Activated CD4-positive, alpha-beta T cell treated with anti-CD3 and anti-CD28 coated beads for 36 hours (primary cell): Measurements from ENCODE around the gene HMCN2. TPM values are rescaled to one million over a fixed set of nuclear protein-coding genes. Genes with fewer than 3 reads are reported as not detected.

Source experiments
- ATAC-seq: fragments of 200-7000 bp; cut with Tn5 transposase; one replicate; pipeline ENCODE4 v1.10.0; 2021; ENCODE audit warnings: mild to moderate bottlenecking, moderate library complexity
- CTCF ChIA-PET: fragments of 350-600 bp; sonication (Branson Sonifier 250); formaldehyde crosslinking; loops from one replicate; lab custom pipeline; 2021; ENCODE audit warnings: antibody characterized with exemption; lab: Charles Lee
- POLR2A ChIA-PET: fragments of 350-600 bp; sonication (Branson Sonifier 250); formaldehyde crosslinking; loops from one replicate; lab custom pipeline; 2021; ENCODE audit warnings: antibody characterized with exemption, inconsistent platforms; lab: Charles Lee
- DNase-seq: peaks from one replicate; pipeline ENCODE4 v3.0.0-alpha.2; 2020
- H3K27ac Mint-ChIP-seq: one replicate; pipeline ENCODE4 v1.8.0; 2021; ENCODE audit warnings: mixed read lengths
- H3K27me3 Mint-ChIP-seq: one replicate; pipeline ENCODE4 v1.8.0; 2021; ENCODE audit warnings: mixed read lengths
- H3K36me3 Mint-ChIP-seq: one replicate; pipeline ENCODE4 v1.8.0; 2021; ENCODE audit warnings: low read depth, mixed read lengths
- H3K4me1 Mint-ChIP-seq: one replicate; pipeline ENCODE4 v1.8.0; 2021; ENCODE audit warnings: mixed read lengths
- H3K4me3 Mint-ChIP-seq: one replicate; pipeline ENCODE4 v1.8.0; 2021; ENCODE audit warnings: mild to moderate bottlenecking, moderate library complexity, mixed read lengths
- H3K9me3 Mint-ChIP-seq: one replicate; pipeline ENCODE4 v1.8.0; 2021; ENCODE audit warnings: low read depth, mixed read lengths
- intact Hi-C, 2 experiments: fragments of 100-400 bp; cut with DNase I in 1 of 2; cut with micrococcal nuclease in 1 of 2; formaldehyde crosslinking; loops; one replicate each; pipeline versions ENCODE4 v1.14.2 to v1.15.1; 2022 to 2024; cut with DNase I, micrococcal nuclease
- total RNA-seq, 2 experiments: library from RNA; stranded (reverse); gene quantifications; one replicate each; pipeline ENCODE4 v1.2.3, GENCODE V29; 2021

HMCN2 gene
- total RNA-seq, 2 experiments from 2014 or later = 0.05 TPM

DNA sequence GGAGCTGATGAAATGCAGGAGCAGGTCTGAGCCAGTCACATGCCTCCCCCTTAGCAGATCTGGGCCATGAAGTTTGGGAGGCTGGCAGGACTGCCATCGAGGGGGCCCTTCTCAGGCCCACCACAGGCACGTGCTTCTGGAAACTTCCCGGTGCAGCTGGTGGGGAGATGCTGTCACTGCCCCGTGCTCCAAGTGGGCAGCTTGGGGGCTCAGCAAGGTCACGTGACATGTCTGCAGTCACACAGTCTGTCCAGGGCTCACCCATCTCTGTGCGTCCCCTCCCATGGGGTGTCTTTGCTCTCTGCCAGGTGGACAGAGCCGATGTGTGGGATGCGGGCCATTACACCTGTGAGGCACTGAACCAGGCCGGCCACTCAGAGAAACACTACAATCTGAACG lies 99.8 kb downstream of the HMCN2 start:
- Mint-ChIP-seq H3K9me3 (peaks cover 11% of the 10 kb centered on the region), H3K27me3 (peaks cover 8% of the 10 kb centered on the region), H3K36me3 (peaks cover 3% of the 10 kb centered on the region), H3K27ac (no peak overlapping the region), H3K4me1 (peaks cover 13% of the 10 kb centered on the region), H3K4me3 (no peak overlapping the region)
- intact Hi-C loops = no loop called here
- ATAC-seq (no peak), DNase-seq (no peak)
- POLR2A ChIA-PET = interaction anchor here (0.6 kb wide), 1 partner anchor 1241 kb away, joined by 3 read pairs; no protein-coding TSS in a partner anchor
- CTCF ChIA-PET = no interaction called here

- Mint-ChIP-seq H3K4me1 (peaks cover 13% of the 10 kb centered on the region), H3K9me3 (peaks cover 11% of the 10 kb centered on the region), H3K27ac (no peak overlapping the region), H3K36me3 (peaks cover 3% of the 10 kb centered on the region), H3K4me3 (no peak overlapping the region), H3K27me3 (peaks cover 4% of the 10 kb centered on the region)
- ChIA-PET POLR2A (no interaction called here), CTCF (no interaction called here)
- DNase-seq (no peak), ATAC-seq (no peak)
- intact Hi-C loops = no loop called here
Observed at GRCh38 chr9:130366072-130366471, 100.5 kb downstream of the HMCN2 start.

GRCh38 chr9:130366888-130367550 lies 101.5 kb downstream of the HMCN2 start:
- DNase-seq = no peak
- Mint-ChIP-seq H3K27me3 (peaks cover 4% of the 10 kb centered on the region), H3K4me3 (no peak overlapping the region), H3K4me1 (peaks cover 13% of the 10 kb centered on the region), H3K36me3 (peaks cover 3% of the 10 kb centered on the region), H3K27ac (no peak overlapping the region), H3K9me3 (peaks cover 11% of the 10 kb centered on the region)
- CTCF ChIA-PET = interaction anchor here (0.7 kb wide), 1 partner anchor 127 kb away, joined by 5 read pairs; no protein-coding TSS in a partner anchor
- no peak for ATAC-seq
- POLR2A ChIA-PET = no interaction called here
- intact Hi-C loops = no loop called here

- intact Hi-C loops = no loop called here
- Mint-ChIP-seq H3K36me3 (peaks cover 3% of the 10 kb centered on the region), H3K27ac (peak overlapping the region; percentile 9), H3K4me1 (peaks cover 13% of the 10 kb centered on the region), H3K4me3 (no peak overlapping the region), H3K27me3 (peaks cover 4% of the 10 kb centered on the region), H3K9me3 (peaks cover 11% of the 10 kb centered on the region)
- ChIA-PET CTCF (no interaction called here), POLR2A (no interaction called here)
- DNase-seq = peak; percentile 71
- peak; percentile 96 for ATAC-seq
Observed at GRCh38 chr9:130368631-130369103, 103.1 kb downstream of the HMCN2 start.

GRCh38 chr9:130370226-130370625 lies 104.7 kb downstream of the HMCN2 start:
- ATAC-seq = no peak
- Mint-ChIP-seq H3K9me3 (peaks cover 11% of the 10 kb centered on the region), H3K27ac (no peak overlapping the region), H3K27me3 (peaks cover under 1% of the 10 kb centered on the region), H3K4me1 (peaks cover 13% of the 10 kb centered on the region), H3K4me3 (no peak overlapping the region), H3K36me3 (peaks cover 3% of the 10 kb centered on the region)
- DNase-seq = no peak
- ChIA-PET CTCF (no interaction called here), POLR2A (interaction anchor here (0.6 kb wide), 1 partner anchor 55 kb away, joined by 3 read pairs; no protein-coding TSS in a partner anchor)
- intact Hi-C loops = no loop called here

- ATAC-seq = no peak
- Mint-ChIP-seq H3K27ac (no peak overlapping the region), H3K4me1 (peaks cover 13% of the 10 kb centered on the region), H3K4me3 (no peak overlapping the region), H3K27me3 (no peaks in the 10 kb centered on the region), H3K9me3 (peaks cover 11% of the 10 kb centered on the region), H3K36me3 (peaks cover 3% of the 10 kb centered on the region)
- POLR2A ChIA-PET = no interaction called here
- no peak for DNase-seq
- intact Hi-C loops = no loop called here
- CTCF ChIA-PET = no interaction called here
Observed at GRCh38 chr9:130371196-130371966, 105.8 kb downstream of the HMCN2 start.

DNA sequence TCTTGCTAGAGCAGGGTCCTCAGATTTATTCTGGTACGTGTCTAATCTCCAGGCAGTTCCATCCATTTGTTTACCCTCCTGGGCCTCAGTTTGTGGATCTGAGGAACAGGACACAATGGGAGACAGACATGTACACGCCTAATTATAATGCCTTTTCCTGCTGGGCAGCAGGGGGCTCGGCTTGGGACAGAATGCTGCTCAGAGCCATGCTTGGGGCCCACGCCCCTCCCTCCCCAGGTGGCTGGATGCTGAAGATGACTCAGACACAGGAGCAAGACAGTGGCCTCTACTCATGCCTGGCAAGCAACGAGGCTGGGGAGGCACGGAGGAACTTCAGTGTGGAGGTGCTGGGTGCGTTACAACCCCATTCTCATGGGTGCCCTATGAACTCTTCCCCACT lies 106.5 kb downstream of the HMCN2 start:
- H3K9me3 Mint-ChIP-seq = peaks cover 11% of the 10 kb centered on the region
- CTCF ChIA-PET = no interaction called here
- POLR2A ChIA-PET = no interaction called here
- no peak overlapping the region for H3K27ac Mint-ChIP-seq
- DNase-seq (no peak), ATAC-seq (no peak)
- H3K27me3 Mint-ChIP-seq = no peaks in the 10 kb centered on the region
- peaks cover 3% of the 10 kb centered on the region for H3K36me3 Mint-ChIP-seq
- intact Hi-C loops = no loop called here
- H3K4me3 Mint-ChIP-seq = no peak overlapping the region
- peaks cover 12% of the 10 kb centered on the region for H3K4me1 Mint-ChIP-seq

DNA sequence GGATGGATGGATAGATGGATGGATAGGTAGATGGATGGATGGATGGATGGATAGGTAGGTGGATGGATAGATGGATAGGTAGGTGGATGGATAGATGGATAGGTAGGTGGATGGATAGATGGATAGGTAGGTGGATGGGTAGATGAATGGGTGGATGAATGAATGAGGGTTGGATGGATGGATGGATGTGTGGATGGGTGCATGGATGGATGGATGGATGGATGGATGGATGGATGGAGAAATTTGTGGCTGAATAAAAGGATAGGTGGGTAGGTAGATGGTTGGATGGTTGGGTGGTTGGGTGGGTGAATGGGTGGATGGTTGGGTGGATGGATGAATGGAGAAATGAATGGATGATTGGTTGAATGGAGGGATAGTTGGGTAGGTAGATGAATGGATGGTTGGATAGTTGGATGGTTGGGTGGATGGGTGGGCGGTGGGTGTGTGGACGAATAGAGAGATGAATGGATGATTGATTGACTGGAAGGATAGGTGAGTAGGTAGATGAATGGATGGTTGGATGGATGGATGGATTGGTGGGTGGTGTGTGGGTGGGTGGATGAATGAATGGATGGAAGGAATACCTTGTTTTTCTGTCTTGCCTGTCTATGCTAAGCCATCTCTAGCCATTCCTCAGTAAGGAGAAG lies 108.2 kb downstream of the HMCN2 start:
- H3K9me3 Mint-ChIP-seq = peaks cover under 1% of the 10 kb centered on the region
- no peak overlapping the region for H3K27ac Mint-ChIP-seq
- intact Hi-C loops = no loop called here
- DNase-seq (no peak), ATAC-seq (no peak)
- POLR2A ChIA-PET = no interaction called here
- peaks cover under 1% of the 10 kb centered on the region for H3K4me1 Mint-ChIP-seq
- H3K27me3 Mint-ChIP-seq = no peaks in the 10 kb centered on the region
- H3K36me3 Mint-ChIP-seq = no peaks in the 10 kb centered on the region
- no peak overlapping the region for H3K4me3 Mint-ChIP-seq
- CTCF ChIA-PET = no interaction called here

- ChIA-PET POLR2A (no interaction called here), CTCF (interaction anchor here (0.7 kb wide), 1 partner anchor 453 kb away, joined by 3 read pairs; no protein-coding TSS in a partner anchor)
- Mint-ChIP-seq H3K4me1 (no peaks in the 10 kb centered on the region), H3K27ac (no peak overlapping the region), H3K9me3 (no peaks in the 10 kb centered on the region), H3K36me3 (no peaks in the 10 kb centered on the region), H3K27me3 (peaks cover 2% of the 10 kb centered on the region), H3K4me3 (no peak overlapping the region)
- ATAC-seq = no peak
- no peak for DNase-seq
- intact Hi-C loops = no loop called here
Observed at GRCh38 chr9:130377612-130378011, 112.1 kb downstream of the HMCN2 start.

DNA sequence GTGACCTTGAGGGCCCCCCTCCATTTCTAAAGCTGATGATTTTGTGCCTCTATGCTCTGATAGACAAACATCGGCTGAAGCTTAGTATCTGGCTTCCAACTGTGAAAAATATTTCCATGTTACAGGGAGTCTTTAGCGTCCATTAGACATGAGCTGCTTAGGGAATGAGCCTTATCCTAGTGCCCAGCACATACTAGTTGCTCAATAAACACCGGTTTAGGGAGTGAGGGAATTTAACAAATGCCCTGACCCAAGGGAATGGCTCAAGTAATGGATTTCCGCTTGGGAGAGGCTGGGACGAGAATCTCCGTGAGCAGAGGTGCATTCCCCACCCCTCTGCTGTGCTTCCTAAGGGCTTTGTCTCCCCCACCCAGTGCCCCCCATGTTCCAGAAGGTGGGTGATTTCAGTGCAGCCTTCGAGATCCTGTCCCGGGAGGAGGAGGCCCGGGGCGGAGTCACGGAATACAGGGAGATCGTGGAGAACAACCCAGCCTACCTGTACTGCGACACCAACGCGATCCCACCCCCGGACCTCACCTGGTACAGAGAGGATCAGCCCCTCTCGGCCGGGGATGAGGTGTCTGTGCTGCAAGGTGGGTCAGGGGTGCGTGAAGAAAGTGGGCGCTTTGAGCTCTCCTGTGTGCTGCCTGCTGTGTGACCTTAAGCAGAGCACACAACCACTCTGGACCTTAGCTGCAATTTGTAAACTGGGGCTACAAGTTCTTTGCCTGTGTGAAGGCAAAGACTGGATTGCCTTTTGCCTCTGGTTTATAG lies 113.5 kb downstream of the HMCN2 start:
- POLR2A ChIA-PET = interaction anchor here (0.6 kb wide), 1 partner anchor 161 kb away, joined by 3 read pairs; no protein-coding TSS in a partner anchor
- intact Hi-C loops = no loop called here
- no peak for DNase-seq
- no peaks in the 10 kb centered on the region for H3K9me3 Mint-ChIP-seq
- no peak for ATAC-seq
- H3K4me1 Mint-ChIP-seq = no peaks in the 10 kb centered on the region
- CTCF ChIA-PET = no interaction called here
- no peak overlapping the region for H3K4me3 Mint-ChIP-seq
- no peak overlapping the region for H3K27ac Mint-ChIP-seq
- peaks cover 2% of the 10 kb centered on the region for H3K27me3 Mint-ChIP-seq
- no peaks in the 10 kb centered on the region for H3K36me3 Mint-ChIP-seq

DNA sequence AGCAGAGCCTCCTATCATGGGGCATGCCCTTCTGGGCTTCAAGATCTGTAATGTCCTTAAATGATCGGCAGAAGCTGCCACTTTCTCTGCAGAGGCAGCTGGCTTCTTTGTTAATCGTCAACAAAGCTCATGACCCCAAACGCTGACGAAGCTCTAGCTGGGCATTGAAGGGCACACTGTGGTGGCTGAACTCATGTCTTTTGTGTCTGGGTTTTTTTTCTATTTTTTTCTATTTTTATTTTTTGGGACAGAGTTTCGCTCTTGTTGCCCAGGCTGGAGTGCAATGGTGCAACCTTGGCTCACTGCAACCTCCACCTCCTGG lies 114.0 kb downstream of the HMCN2 start:
- H3K27ac Mint-ChIP-seq = no peak overlapping the region
- H3K4me3 Mint-ChIP-seq = no peak overlapping the region
- no peaks in the 10 kb centered on the region for H3K9me3 Mint-ChIP-seq
- no peaks in the 10 kb centered on the region for H3K4me1 Mint-ChIP-seq
- DNase-seq (no peak), ATAC-seq (no peak)
- ChIA-PET POLR2A (interaction anchor here (0.6 kb wide), 1 partner anchor 160 kb away, joined by 3 read pairs; no protein-coding TSS in a partner anchor), CTCF (no interaction called here)
- intact Hi-C loops = no loop called here
- peaks cover 2% of the 10 kb centered on the region for H3K27me3 Mint-ChIP-seq
- H3K36me3 Mint-ChIP-seq = no peaks in the 10 kb centered on the region
